Measurements from ENCODE around the gene RBP7.
"Not testable (repeated sequence)": the region's sequence is repeated elsewhere in the genome, so short reads cannot be mapped to it uniquely, and the experiment has no call there.

GRCh38 chr1:10021992-10022391 is 25.0 kb downstream of the RBP7 start:
- TF ChIP-seq CTCF (conservative IDR thresholded peaks at IDR 0.05); ZFX (IDR thresholded peaks at IDR 0.05): not testable (repeated sequence)

Measured in C4-2B (cell line).